Astrocyte of the spinal cord (primary cell): ENCODE results near the gene ZBTB8B.

ENCODE experiments used
- DNase-seq: peaks from one replicate; pipeline ENCODE4 v3.0.0; 2011; ENCODE audit warnings: low read depth, low spot score
- H3K4me3 ChIP-seq: 2 replicates; pipeline ENCODE4 v1.5.1; 2011; ENCODE audit warnings: low read depth, mild to moderate bottlenecking, low read length, moderate library complexity
- in situ Hi-C: cut with HindIII; loops from 2 replicates; pipeline ENCODE4 v1.10.0; 2017; ENCODE audit warnings: low sequenced_read_pairs
- TF ChIP-seq, protein P1 (sequence below): IDR thresholded peaks from 2 replicates; pipeline ENCODE4 v1.5.1; 2012; ENCODE audit warnings: low read depth, mild to moderate bottlenecking, low read length, inconsistent platforms

ZBTB8B gene

GRCh38 chr1:32496127-32496526 lies 31.3 kb downstream of the ZBTB8B start:
- TF ChIP-seq, protein P1, sequence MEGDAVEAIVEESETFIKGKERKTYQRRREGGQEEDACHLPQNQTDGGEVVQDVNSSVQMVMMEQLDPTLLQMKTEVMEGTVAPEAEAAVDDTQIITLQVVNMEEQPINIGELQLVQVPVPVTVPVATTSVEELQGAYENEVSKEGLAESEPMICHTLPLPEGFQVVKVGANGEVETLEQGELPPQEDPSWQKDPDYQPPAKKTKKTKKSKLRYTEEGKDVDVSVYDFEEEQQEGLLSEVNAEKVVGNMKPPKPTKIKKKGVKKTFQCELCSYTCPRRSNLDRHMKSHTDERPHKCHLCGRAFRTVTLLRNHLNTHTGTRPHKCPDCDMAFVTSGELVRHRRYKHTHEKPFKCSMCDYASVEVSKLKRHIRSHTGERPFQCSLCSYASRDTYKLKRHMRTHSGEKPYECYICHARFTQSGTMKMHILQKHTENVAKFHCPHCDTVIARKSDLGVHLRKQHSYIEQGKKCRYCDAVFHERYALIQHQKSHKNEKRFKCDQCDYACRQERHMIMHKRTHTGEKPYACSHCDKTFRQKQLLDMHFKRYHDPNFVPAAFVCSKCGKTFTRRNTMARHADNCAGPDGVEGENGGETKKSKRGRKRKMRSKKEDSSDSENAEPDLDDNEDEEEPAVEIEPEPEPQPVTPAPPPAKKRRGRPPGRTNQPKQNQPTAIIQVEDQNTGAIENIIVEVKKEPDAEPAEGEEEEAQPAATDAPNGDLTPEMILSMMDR, result no peak
- H3K4me3 ChIP-seq, result no peak overlapping the region
- DNase-seq, result peak; percentile 37
- in situ Hi-C loops, result no loop called here

- TF ChIP-seq, protein P1, result no peak
- no peak for DNase-seq
- no peak overlapping the region for H3K4me3 ChIP-seq
- in situ Hi-C loops, result no loop called here
Observed at GRCh38 chr1:32498751-32499150, 33.9 kb downstream of the ZBTB8B start.

DNA sequence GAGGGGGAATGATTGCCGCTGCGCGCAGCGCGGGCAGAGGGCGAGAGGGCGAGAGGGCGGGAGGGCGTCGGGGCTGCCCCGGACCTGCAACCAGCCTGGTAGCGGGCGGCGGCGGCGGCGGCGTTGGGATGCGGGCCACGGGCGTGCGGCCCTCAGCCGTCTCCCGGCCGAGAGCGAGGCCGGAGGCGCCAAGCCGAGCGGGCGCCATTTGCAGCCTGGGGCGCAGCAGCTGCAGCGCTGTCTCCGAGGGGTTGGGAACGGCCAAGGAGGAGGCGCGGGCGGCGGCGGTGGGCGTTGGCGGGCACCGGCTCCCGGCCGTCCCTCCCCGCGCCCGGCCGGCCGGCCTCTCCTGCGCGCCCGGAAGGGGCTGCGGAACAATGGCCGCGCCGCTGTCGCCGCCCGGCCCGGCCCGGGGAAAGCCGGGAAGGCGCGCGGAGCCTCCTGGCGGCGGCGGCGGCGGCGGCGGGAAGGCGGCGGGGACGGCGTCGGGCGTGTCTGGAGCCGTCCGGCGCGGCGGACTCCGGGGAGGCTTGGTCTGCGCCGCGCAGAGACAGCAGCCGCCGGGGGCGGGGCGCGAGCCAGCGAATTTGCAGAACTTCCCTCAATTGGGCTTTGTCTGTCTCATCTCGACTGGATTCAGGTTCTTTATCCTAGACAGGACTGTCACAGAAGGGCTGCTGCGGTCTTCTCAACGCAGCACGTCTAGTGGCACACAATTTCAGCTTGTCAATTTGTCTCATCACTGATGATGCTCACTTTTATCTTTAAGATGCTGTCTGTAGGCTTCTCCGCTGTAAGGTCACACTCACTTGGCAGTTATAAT lies 35.7 kb downstream of the ZBTB8B start:
- in situ Hi-C loops, result no loop called here
- peak overlapping the region; percentile 51 for H3K4me3 ChIP-seq
- DNase-seq, result peak; percentile 53
- TF ChIP-seq, protein P1, result no peak

GRCh38 chr1:32501865-32502264 lies 37.0 kb downstream of the ZBTB8B start:
- in situ Hi-C loops, result no loop called here
- H3K4me3 ChIP-seq, result no peak overlapping the region
- DNase-seq, result no peak
- TF ChIP-seq, protein P1, result no peak

- H3K4me3 ChIP-seq, result no peak overlapping the region
- no peak for DNase-seq
- TF ChIP-seq, protein P1, result no peak
- in situ Hi-C loops, result no loop called here
Observed at GRCh38 chr1:32503153-32503552, 38.3 kb downstream of the ZBTB8B start.

DNA sequence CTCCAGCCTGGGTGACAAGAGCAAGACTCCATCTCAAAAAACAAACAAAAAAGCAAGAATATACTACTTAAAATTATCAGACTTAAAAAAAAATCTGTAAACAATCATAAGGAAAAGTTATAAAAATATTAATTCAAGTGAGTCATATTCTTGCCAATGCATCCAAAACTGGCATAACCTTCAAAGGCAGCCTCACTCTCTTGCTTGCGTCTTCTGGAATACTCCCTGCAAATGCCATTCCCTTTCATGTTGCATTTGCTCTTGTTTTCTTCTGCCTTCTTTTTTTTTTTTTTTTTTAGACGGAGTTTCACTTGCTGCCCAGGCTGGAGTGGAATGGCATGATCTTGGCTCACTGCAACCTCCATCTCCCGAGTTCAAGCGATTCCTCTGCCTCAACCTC lies 42.1 kb downstream of the ZBTB8B start:
- no peak for DNase-seq
- H3K4me3 ChIP-seq, result no peak overlapping the region
- in situ Hi-C loops, result no loop called here
- TF ChIP-seq, protein P1, result no peak
